Panc1 (cell line): ENCODE measurements around the gene DEDD2. TPM values are rescaled to one million over a fixed set of nuclear protein-coding genes. Genes with fewer than 3 reads are reported as not detected.

ENCODE experiments used
- ATAC-seq: fragments of 200-7000 bp; cut with Tn5 transposase; 2 replicates; pipeline ENCODE4 v1.9.1; 2020; ENCODE audit warnings: mild to moderate bottlenecking, moderate library complexity
- BruUV-seq: library from RNA; stranded (reverse); fragments of 400-500 nt; replicated peaks from 2 replicates; lab custom pipeline; 2021; lab: Mats Ljungman, UMichigan
- CTCF ChIA-PET: fragments of 300-600 bp; sonication (Branson Sonifier 250); formaldehyde crosslinking; loops from one replicate; lab custom pipeline; 2022; ENCODE audit warnings: antibody characterized with exemption; lab: Charles Lee
- POLR2A ChIA-PET: fragments of 300-600 bp; sonication (Branson Sonifier 250); formaldehyde crosslinking; loops from one replicate; lab custom pipeline; 2022; ENCODE audit warnings: antibody characterized with exemption; lab: Charles Lee
- DNase-seq: peaks from one replicate; pipeline ENCODE4 v3.0.0-alpha.2; 2010; ENCODE audit warnings: low read depth, low spot score
- H3K27ac ChIP-seq: 2 replicates; pipeline ENCODE4 v1.5.1; 2011; ENCODE audit warnings: mild to moderate bottlenecking, low read length, inconsistent platforms
- H3K27me3 ChIP-seq: fragments of 200-500 bp; sonication (Bioruptor generic); 2 replicates; pipeline ENCODE4 v1.6.0; 2014; ENCODE audit warnings: low read length, inconsistent platforms; ENCODE audit not compliant: control insufficient read depth, insufficient read depth
- H3K36me3 ChIP-seq: fragments of 200-500 bp; sonication (Bioruptor generic); 2 replicates; pipeline ENCODE4 v1.5.1; 2014; ENCODE audit warnings: inconsistent platforms, mild to moderate bottlenecking, low read length, moderate library complexity; ENCODE audit not compliant: control insufficient read depth, insufficient read depth
- H3K4me1 ChIP-seq: 2 replicates; pipeline ENCODE4 v1.5.1; 2011; ENCODE audit warnings: inconsistent platforms, mild to moderate bottlenecking, low read length, moderate library complexity; ENCODE audit not compliant: control insufficient read depth, insufficient read depth
- H3K4me3 ChIP-seq, 2 experiments: 2 replicates each; pipeline ENCODE4 v1.5.1; 2011 to 2012; ENCODE audit warnings: low read depth in 2 of 2, low read length in 2 of 2, mild to moderate bottlenecking in 2 of 2, inconsistent platforms in 1 of 2, moderate library complexity in 1 of 2
- H3K9me3 ChIP-seq: fragments of 200-500 bp; sonication (Bioruptor generic); 2 replicates; pipeline ENCODE4 v1.5.1; 2014; ENCODE audit warnings: low read depth, mild to moderate bottlenecking, inconsistent platforms, low read length, moderate library complexity; ENCODE audit not compliant: control insufficient read depth, insufficient read depth
- POLR2AphosphoS5 ChIP-seq: IDR thresholded peaks from 2 replicates; pipeline ENCODE4 v1.6.1; 2012; ENCODE audit warnings: mild to moderate bottlenecking, low read depth, low read length, moderate library complexity
- SIN3A ChIP-seq: IDR thresholded peaks from 2 replicates; pipeline ENCODE4 v1.6.1; 2012; ENCODE audit warnings: low read depth, mild to moderate bottlenecking, low read length, moderate library complexity, borderline replicate concordance; ENCODE audit not compliant: insufficient read depth
- TCF7L2 ChIP-seq: IDR thresholded peaks from 2 replicates; pipeline ENCODE4 v1.6.1; 2011; ENCODE audit warnings: mild to moderate bottlenecking, low read depth, low read length, inconsistent platforms
- in situ Hi-C: cut with HindIII; loops from 2 replicates; pipeline ENCODE4 v1.10.0; 2016; ENCODE audit warnings: low sequenced_read_pairs, low pct_unique_long_range_greater_than_20kb
- intact Hi-C: fragments of 100-400 bp; cut with micrococcal nuclease; formaldehyde crosslinking; loops from one replicate; pipeline ENCODE4 v1.10.0; 2022; ENCODE audit not compliant: unreplicated experiment
- total RNA-seq: library from RNA; stranded (reverse); gene quantifications from one replicate; pipeline ENCODE4 v1.2.1, GENCODE V29; 2021; ENCODE audit not compliant: unreplicated experiment
- TF ChIP-seq, protein P1 (sequence below), 2 experiments: IDR thresholded peaks; 2 replicates each; pipeline ENCODE4 v1.6.1; 2011 to 2012; ENCODE audit warnings: low read depth in 2 of 2, control low read depth in 1 of 2, low read length in 1 of 2, mild to moderate bottlenecking in 1 of 2, moderate library complexity in 1 of 2; ENCODE audit not compliant: insufficient read depth in 1 of 2
- TF ChIP-seq, protein P2 (sequence below): fragments of 450-650 bp; IDR thresholded peaks from 2 replicates; pipeline ENCODE4 v1.5.1; 2017; ENCODE audit warnings: mild to moderate bottlenecking

Gene DEDD2
- total RNA-seq, 1 experiment from 2014 or later = 13.2 TPM

DNA sequence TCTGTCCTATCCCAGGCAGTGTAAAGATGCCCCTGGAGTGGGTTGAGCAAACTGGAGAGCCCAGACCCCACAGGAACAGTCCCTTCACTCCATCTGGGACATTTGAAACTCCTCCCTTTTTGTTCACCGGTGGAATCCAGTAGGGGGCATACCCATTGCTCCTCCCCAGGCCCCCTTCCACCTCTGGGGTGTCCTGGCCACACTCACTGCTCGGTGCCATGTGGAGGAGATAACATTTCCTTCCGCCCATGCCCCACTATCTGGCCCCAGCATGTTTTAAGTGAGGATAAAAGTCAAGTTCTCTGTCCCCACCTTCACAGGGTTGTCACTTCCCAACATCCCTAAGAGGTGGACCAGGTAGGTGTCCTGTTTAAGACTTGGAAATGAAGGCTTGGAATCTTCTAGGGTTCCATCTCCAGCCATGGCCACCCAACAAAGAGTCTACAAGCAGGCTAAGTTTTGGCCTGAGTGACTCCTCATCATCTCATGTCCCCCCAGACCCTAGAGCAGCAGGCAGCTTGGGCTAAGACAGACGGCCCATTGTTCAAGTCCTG is 11.9 kb upstream of the DEDD2 start:
- H3K4me1 ChIP-seq = peaks cover 8% of the 10 kb centered on the region; the same call in 1 of the 2 replicates
- DNase-seq (no peak), ATAC-seq (peak; percentile 5; the same call in 1 of the 2 replicates)
- in situ Hi-C loops (no loop called here), intact Hi-C loops (no loop called here)
- no peak overlapping the region for H3K4me3 ChIP-seq
- ChIA-PET POLR2A (no interaction called here), CTCF (interaction anchor here (1.0 kb wide), 1 partner anchor 108 kb away, joined by 3 read pairs; no protein-coding TSS in a partner anchor)
- H3K9me3 ChIP-seq = no peaks in the 10 kb centered on the region
- TF ChIP-seq POLR2AphosphoS5 = no peak
- TF ChIP-seq, protein P1, sequence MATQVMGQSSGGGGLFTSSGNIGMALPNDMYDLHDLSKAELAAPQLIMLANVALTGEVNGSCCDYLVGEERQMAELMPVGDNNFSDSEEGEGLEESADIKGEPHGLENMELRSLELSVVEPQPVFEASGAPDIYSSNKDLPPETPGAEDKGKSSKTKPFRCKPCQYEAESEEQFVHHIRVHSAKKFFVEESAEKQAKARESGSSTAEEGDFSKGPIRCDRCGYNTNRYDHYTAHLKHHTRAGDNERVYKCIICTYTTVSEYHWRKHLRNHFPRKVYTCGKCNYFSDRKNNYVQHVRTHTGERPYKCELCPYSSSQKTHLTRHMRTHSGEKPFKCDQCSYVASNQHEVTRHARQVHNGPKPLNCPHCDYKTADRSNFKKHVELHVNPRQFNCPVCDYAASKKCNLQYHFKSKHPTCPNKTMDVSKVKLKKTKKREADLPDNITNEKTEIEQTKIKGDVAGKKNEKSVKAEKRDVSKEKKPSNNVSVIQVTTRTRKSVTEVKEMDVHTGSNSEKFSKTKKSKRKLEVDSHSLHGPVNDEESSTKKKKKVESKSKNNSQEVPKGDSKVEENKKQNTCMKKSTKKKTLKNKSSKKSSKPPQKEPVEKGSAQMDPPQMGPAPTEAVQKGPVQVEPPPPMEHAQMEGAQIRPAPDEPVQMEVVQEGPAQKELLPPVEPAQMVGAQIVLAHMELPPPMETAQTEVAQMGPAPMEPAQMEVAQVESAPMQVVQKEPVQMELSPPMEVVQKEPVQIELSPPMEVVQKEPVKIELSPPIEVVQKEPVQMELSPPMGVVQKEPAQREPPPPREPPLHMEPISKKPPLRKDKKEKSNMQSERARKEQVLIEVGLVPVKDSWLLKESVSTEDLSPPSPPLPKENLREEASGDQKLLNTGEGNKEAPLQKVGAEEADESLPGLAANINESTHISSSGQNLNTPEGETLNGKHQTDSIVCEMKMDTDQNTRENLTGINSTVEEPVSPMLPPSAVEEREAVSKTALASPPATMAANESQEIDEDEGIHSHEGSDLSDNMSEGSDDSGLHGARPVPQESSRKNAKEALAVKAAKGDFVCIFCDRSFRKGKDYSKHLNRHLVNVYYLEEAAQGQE (IDR thresholded peaks at IDR 0.05; ENCODE audit: insufficient read depth in 1 of 2, low read depth in 2 of 2, low read length in 1 of 2) = no peak
- no peak for TF ChIP-seq SIN3A
- TF ChIP-seq, protein P2, sequence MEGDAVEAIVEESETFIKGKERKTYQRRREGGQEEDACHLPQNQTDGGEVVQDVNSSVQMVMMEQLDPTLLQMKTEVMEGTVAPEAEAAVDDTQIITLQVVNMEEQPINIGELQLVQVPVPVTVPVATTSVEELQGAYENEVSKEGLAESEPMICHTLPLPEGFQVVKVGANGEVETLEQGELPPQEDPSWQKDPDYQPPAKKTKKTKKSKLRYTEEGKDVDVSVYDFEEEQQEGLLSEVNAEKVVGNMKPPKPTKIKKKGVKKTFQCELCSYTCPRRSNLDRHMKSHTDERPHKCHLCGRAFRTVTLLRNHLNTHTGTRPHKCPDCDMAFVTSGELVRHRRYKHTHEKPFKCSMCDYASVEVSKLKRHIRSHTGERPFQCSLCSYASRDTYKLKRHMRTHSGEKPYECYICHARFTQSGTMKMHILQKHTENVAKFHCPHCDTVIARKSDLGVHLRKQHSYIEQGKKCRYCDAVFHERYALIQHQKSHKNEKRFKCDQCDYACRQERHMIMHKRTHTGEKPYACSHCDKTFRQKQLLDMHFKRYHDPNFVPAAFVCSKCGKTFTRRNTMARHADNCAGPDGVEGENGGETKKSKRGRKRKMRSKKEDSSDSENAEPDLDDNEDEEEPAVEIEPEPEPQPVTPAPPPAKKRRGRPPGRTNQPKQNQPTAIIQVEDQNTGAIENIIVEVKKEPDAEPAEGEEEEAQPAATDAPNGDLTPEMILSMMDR = no peak
- TF ChIP-seq TCF7L2 = no peak
- H3K27ac ChIP-seq = no peak overlapping the region
- H3K27me3 ChIP-seq = no peaks in the 10 kb centered on the region
- 0 out of 2 replicates have a peak, but pooled peaks cover 2% of the 10 kb centered on the region for H3K36me3 ChIP-seq
- BruUV-seq = no TSS peak

DNA sequence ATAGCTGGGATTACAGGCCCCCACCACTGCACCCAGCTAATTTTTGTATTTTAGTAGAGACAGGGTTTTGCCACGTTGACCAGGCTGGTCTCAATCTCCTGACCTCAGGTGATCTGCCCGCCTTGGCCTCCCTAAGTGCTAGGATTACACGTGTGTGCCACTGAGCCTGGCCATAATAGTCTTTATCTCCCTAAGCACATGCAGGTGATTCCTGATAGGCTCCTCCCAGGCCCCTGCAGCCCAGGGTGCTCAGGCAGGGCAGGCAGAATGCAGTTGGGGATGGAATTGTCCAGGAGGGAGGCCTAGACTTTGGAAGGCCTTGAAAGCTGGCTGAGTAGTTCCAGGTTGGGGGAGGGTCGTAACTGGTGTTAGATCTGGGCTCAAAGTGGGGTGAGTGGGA is 11.2 kb upstream of the DEDD2 start:
- no peak overlapping the region for H3K4me3 ChIP-seq
- H3K27me3 ChIP-seq = no peaks in the 10 kb centered on the region
- DNase-seq (no peak), ATAC-seq (no peak)
- CTCF ChIA-PET = no interaction called here
- no TSS peak for BruUV-seq
- intact Hi-C loops = no loop called here
- no peaks in the 10 kb centered on the region for H3K9me3 ChIP-seq
- no peak for TF ChIP-seq POLR2AphosphoS5
- no peak for TF ChIP-seq TCF7L2
- no peak for TF ChIP-seq SIN3A
- TF ChIP-seq, protein P1 (IDR thresholded peaks at IDR 0.05; ENCODE audit: insufficient read depth in 1 of 2, low read depth in 2 of 2, low read length in 1 of 2) = no peak
- TF ChIP-seq, protein P2 = no peak
- 0 out of 2 replicates have a peak, but pooled peaks cover 2% of the 10 kb centered on the region for H3K36me3 ChIP-seq
- H3K4me1 ChIP-seq = peaks cover 8% of the 10 kb centered on the region; the same call in 1 of the 2 replicates
- in situ Hi-C loops = no loop called here
- POLR2A ChIA-PET = no interaction called here
- H3K27ac ChIP-seq = no peak overlapping the region
